Activated CD8-positive, alpha-beta memory T cell treated with anti-CD3 and anti-CD28 coated beads for 24 hours (primary cell): ENCODE data around the gene GALNT7.
"Not testable (repeated sequence)": the region's sequence is repeated elsewhere in the genome, so short reads cannot be mapped to it uniquely, and the experiment has no call there.

Experiments
- DNase-seq: peaks from one replicate; pipeline ENCODE4 v3.0.0-alpha.2; 2020

Gene GALNT7

DNA sequence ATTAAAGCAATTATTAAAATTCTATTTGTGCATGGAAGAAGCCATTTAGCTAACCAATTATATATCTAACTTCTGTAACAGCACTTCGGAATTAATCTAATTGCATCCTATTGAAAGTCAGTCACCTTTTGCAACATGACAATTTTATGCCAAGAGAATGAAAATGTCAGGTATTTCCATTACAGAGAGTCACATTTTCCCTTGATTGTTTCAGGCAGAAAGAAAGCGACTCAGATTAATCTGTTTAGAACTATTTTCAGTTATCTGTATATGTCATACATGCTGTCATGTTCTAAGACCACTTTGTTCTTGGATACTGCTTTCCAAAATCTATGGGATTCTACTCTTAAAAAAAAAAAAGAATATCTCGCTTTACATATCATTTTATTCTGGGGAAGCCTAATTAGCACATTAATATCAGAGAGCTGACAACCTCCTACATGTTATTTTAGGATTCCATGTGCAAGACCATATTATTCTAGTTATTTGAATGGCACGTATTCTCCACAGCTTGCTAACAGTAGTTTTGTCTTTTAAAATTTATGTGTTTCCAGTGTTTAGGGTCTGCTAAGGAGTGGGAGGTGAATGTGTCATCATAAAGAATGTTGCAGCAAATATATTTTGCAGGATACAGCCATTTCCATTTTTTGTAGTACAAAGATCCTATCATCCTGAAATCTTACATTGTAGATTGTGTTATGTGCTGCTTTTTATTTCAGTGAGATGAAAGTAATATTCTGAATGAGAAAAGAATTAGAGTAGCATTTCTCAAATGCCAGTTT lies 31.7 kb downstream of the GALNT7 start:
- DNase-seq: no peak

DNA sequence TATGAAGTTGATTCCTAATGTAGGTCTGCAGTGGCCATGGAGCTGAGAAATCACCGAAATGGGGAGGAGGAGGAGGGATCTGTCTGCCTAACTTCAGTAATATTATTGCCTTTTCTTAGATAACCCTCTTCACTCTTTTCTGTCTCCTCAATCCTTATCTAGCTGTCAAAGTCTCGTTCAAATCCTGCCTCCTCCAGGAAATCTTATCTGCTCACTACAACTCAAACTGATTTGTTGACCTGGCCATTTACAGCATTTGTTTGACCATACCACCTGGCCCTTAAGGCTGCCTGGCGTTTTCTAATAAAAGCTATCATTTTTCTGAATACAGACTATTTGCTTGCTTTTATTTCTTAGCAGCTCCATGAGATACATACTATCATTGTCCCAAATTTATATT lies 33.8 kb downstream of the GALNT7 start:
- no peak for DNase-seq

DNA sequence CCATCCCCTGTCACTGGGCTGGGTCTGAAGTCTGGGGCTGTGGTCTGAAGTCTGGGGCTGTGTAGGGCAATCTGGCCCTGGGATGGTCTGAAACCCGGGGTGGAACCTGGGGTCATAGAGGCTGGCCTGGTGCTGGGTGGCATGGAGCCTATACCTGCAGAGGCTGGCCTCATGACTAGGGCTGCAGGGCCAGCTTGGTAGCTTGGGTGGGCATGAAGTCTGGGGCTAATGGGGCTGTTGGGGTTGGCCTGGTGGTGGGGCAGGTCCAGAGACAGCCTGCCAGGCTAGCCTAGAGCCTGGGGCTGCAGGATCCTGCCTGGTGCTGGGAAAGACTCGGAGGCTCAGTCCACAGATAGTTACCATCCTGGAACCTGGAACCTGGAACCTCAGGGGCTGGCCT lies 37.0 kb downstream of the GALNT7 start:
- DNase-seq: no peak

- DNase-seq: no peak
Observed at GRCh38 chr4:173208420-173208819, 39.8 kb downstream of the GALNT7 start.

GRCh38 chr4:173211222-173211621 lies 42.6 kb downstream of the GALNT7 start:
- DNase-seq: no peak

GRCh38 chr4:173211838-173212237 lies 43.2 kb downstream of the GALNT7 start:
- no peak for DNase-seq

- no peak for DNase-seq
Observed at GRCh38 chr4:173212379-173212778, 43.8 kb downstream of the GALNT7 start.

- no peak for DNase-seq
Observed at GRCh38 chr4:173213296-173213695, 44.7 kb downstream of the GALNT7 start.

- no peak for DNase-seq
Observed at GRCh38 chr4:173214231-173214630, 45.6 kb downstream of the GALNT7 start.

DNA sequence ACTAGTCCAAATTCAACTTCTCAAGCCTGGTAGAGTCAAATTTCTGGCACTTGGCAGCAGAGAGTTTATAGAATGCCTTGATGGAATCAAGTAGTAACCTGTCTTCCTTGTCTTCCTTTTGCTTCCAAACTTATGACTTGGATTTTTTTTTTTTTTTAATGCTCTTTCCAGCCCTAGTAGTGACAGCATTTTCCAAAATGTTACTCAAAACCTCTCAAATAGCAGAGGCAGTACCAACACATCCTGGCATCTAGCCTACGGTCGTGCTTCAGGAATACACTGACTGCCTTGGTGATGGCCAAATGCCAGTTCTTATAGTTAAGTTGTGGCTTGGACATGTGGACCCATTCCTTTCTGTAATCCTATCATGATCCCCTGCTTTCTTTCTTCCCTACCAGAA lies 46.0 kb downstream of the GALNT7 start:
- DNase-seq: no peak

DNA sequence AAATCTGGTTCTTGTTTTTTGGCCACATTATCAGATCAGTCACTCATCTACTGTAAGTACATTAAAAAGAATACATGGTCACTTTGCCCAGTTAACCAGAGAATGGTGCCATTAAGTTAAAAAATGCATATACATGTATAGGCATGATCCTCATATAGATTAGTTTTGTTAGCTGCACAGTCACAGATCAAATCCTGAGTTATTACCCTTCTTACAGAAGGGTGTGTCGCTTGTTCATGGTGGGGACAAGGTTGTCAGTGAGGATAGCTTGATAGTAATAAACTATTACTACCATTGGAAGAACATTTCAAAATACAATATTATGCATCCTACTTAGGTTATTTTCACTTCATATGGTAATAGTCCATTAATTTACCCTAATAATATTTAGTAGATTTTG lies 48.5 kb downstream of the GALNT7 start:
- DNase-seq: no peak

DNA sequence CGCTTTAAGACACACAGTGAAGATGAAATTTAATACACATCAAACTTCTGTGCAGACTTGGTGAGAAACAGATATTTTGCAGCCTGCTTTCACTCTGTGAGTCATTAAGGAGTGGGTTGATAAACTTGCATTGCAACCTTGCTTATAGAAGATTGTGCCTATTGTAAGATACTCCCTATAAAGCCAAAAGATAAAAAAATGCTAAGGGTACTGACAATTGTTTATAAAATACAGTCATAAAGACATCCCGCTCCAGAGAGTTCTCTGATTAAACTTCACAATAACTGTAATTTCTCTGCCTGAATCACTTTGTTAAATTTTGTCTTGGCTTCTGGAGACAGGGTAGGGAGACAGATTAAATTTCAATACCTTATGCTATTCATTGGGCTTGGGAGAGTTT lies 49.1 kb downstream of the GALNT7 start:
- no peak for DNase-seq

- no peak for DNase-seq
Observed at GRCh38 chr4:173218411-173219125, 50.0 kb downstream of the GALNT7 start.

DNA sequence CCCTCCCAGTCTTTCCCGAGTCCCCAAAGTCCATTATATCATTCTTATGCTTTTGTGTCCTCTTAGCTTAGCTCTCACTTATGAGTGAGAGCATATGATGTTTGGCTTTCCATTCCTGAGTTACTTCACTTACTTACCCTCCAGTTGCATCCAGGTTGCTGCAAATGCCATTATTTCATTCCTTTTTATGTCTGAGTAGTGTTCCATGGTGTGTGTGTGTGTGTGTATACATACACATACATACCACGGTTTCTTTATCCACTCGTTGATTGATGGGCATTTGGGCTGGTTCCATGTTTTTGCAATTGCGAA lies 50.5 kb downstream of the GALNT7 start:
- not testable (repeated sequence) for DNase-seq

DNA sequence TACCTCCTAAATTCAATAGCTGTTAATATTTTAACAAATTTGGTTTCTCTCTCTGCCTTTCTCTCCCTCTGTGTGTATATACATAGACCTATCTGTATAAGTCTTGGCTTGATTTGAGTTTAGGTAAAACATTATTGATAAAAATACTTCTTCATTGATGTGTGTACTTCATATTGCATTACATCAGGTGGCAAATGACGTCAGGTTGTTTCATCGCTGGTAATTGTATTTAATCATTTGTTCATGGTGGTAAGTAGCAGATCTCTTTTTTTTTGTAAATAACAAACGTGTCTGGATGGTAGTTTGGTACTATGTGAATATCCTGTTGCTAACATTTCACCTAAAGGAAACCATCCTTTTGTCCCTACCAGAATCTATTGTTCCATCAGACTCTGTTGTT lies 55.1 kb downstream of the GALNT7 start:
- DNase-seq: no peak

DNA sequence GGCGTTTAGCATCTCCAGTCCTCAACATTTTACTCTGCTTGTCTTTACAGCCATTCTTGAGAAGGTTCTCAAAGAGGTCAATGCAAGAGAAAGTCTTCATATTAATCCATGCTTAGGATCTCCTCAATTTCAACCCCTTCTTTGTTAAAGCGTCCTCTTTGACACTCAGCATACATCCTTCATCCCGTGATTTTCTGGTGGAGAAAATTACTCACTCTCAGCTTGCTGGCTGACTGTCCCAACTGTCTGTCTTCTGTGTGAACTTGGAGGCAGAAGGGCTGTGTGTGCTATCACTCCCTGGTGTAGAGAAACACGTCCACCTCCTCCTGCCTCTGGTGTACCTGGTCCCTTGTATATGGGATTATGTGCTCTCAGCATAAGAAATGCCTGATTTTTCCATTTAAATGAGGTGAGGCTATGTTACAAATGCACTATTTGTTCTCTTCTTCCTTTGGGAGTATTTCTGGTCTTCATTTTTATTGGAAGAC lies 57.8 kb downstream of the GALNT7 start:
- DNase-seq: no peak

GRCh38 chr4:173227756-173228155 lies 59.1 kb downstream of the GALNT7 start:
- no peak for DNase-seq

DNA sequence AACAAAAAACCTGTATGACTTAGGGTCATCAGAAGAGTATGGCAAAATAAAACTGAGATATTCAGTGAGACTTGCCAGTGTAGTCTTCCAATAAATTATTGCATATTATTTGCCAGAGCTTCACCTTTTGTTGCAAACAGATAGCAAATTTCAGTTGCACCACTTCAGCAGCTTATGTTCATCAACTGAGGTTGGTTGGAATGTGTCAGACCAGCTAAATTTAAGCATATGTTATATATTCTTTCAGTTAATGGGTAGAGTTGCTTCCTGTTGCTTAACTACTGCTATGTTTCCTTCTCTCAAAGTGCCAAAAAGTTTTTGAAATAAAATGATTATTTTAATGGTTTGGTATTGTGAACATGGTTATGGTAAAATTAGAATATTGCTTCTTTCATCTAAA lies 61.5 kb downstream of the GALNT7 start:
- no peak for DNase-seq

- DNase-seq: no peak
Observed at GRCh38 chr4:173231916-173232315, 63.3 kb downstream of the GALNT7 start.

DNA sequence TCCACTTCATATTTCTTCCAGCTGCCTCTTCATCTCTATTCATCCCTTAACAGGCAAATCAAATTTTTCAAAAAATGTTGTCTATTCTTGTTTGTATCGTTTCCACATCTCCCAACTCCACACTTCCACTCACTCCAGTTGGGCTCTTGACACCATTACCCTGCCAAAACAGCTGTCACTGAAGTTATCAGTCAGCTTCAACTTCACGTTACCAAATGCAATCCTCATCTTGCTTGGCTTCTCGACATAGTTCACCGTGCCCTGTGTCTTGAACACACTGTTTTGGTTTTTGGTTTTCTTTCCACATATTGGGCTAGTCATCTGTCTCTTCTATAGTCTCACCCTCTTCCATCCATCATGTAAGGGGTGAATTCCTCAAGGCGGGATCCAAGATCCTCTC lies 65.2 kb downstream of the GALNT7 start:
- no peak for DNase-seq

DNA sequence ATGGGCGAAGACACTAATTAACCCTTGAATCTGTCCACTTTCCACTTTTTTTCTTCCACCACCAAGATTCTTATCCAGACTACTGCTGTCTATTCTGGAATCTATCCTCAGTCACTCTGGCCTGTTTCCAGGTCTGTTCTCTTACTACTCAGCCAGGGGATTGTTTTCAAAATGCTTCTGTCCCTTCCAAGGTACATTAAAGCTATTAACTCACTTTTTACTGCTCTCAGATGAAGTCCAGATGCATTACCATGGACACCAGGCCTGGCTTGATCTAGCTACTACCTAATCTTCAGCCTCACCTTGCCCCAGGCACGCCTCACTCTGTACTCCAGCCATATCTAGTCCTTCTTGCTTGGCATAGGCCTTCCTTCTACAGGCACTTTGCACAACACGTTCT lies 66.4 kb downstream of the GALNT7 start:
- no peak for DNase-seq

- DNase-seq: no peak
Observed at GRCh38 chr4:173236301-173236700, 67.7 kb downstream of the GALNT7 start.

DNA sequence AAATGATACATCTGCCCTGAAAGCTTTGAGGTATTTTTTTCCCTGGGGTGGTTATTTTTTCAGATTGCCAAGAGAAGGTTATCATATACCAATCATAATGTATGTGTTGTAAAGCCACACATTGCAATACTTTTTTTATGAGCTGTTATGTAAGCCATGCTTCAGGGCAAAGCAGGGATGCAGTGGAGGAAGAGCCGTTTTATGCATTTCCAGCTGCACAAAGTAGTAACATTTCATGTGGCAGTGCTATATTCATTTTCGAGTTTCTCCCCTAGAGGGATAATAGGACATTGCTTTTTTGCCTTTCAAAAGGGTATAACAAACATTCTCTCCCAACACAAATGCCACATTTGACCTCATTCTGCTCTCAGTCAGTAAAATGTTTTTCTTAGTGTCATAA lies 68.5 kb downstream of the GALNT7 start:
- no peak for DNase-seq

DNA sequence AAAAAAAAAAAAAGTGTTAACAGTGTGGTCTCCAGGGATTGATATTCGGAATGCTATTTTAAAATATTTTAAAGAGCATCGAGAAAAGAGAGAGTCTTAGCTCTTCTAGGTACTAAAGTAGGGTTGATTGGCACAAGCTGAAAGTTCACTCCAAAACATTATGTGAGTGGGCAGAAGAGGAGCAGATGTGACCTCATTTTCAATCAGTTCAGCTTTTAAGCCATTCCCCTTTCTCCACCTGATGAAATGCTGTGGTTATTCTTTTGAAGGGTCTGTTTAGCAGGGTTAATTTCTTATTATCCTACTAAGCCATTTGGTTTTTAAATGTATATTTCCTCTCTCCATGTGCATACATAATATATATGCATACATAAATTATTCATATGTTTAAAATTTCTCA lies 69.2 kb downstream of the GALNT7 start:
- DNase-seq: no peak

- no peak for DNase-seq
Observed at GRCh38 chr4:173240696-173241095, 72.1 kb downstream of the GALNT7 start.
